Testis (tissue), 3 donors: ENCODE data around the gene ZNF552. TPM values are rescaled to one million over a fixed set of nuclear protein-coding genes. Genes with fewer than 3 reads are reported as not detected.

Experiments used
- DNase-seq: peaks from one replicate; pipeline ENCODE4 v3.0.0-alpha.2; 2019
- H3K27ac ChIP-seq, 2 donors: fragments of 200-600 bp; sonication (generic); one replicate each; pipeline ENCODE4 v1.5.1; 2019
- H3K27me3 ChIP-seq: fragments of 200-600 bp; sonication (generic); one replicate; pipeline ENCODE4 v1.5.1; 2019
- H3K36me3 ChIP-seq: fragments of 200-600 bp; sonication (generic); one replicate; pipeline ENCODE4 v1.5.1; 2017; ENCODE audit warnings: low read depth; ENCODE audit errors: missing control alignments
- H3K4me1 ChIP-seq: fragments of 200-600 bp; sonication (generic); one replicate; pipeline ENCODE4 v1.5.1; 2019
- H3K4me3 ChIP-seq, 2 donors: fragments of 200-600 bp; sonication (generic); one replicate each; pipeline ENCODE4 v1.5.1; 2017 to 2019
- H3K9me3 ChIP-seq: fragments of 200-600 bp; sonication (generic); one replicate; pipeline ENCODE4 v1.5.1; 2017
- CTCF ChIP-seq, 3 experiments: fragments of 450-650 bp in 2 of 3; fragments of 200-600 bp in 1 of 3; sonication (generic) in 1 of 3; IDR thresholded peaks; one replicate each; pipeline ENCODE4 v1.5.1; 2016 to 2019; ENCODE audit warnings: antibody characterized with exemption in 3 of 3, mild to moderate bottlenecking in 2 of 3, moderate library complexity in 1 of 3
- POLR2A ChIP-seq: fragments of 450-650 bp; IDR thresholded peaks from one replicate; pipeline ENCODE4 v1.6.1; 2017; ENCODE audit warnings: antibody characterized with exemption, mild to moderate bottlenecking, moderate library complexity
- WGBS, 2 donors: methylation state at CpG; one replicate each; pipeline ENCODE4 v1.1.5; 2018; 5-methylcytosine and 5-hydroxymethylcytosine counted together
- intact Hi-C: fragments of 100-400 bp; cut with DNase I; formaldehyde crosslinking; loops from one replicate; pipeline ENCODE4 v1.15.1; 2023; ENCODE audit warnings: low total_unique reads
- polyA plus RNA-seq: library from polyadenylated mRNA; stranded (reverse); fragments of 350-450 nt; fragmentation: Illumina TruSeq; extraction: RNeasy Lipid Tissue Mini Kit (QIAGEN cat#74804); gene quantifications from one replicate; pipeline ENCODE4 v1.2.3, GENCODE V29; 2014; ENCODE audit warnings: low read depth, low replicate concordance; ENCODE audit not compliant: insufficient read depth
- total RNA-seq, 2 donors: library from RNA; depleted of rRNA; stranded (reverse); fragments of >200 nt; gene quantifications; one replicate each; pipeline ENCODE4 v1.2.3, GENCODE V29; 2016

The ZNF552 gene
- total and polyA plus RNA-seq, 3 donors from 2014 or later = 4.4 to 11.4 (median 9.5) TPM

GRCh38 chr19:57789288-57789687 is 25.4 kb downstream of the ZNF552 start:
- Histone ChIP-seq H3K9me3 (no peaks in the 10 kb centered on the region), H3K36me3 (no peaks in the 10 kb centered on the region), H3K4me3 (no peak overlapping the region), H3K4me1 (no peaks in the 10 kb centered on the region), H3K27me3 (no peaks in the 10 kb centered on the region), H3K27ac (no peak overlapping the region)
- intact Hi-C loops = no loop called here
- DNase-seq = no peak
- no peak for TF ChIP-seq CTCF (IDR thresholded peaks at IDR 0.05)
- no peak for TF ChIP-seq POLR2A
- WGBS, 2 donors = 99% methylated on average over 4 of the region's 4 CpGs

- no peaks in the 10 kb centered on the region for H3K9me3 ChIP-seq
These were observed 26.5 kb downstream of the ZNF552 start for GRCh38 chr19:57788114-57788692.

GRCh38 chr19:57786906-57787305 is 27.8 kb downstream of the ZNF552 start:
- Histone ChIP-seq H3K27me3 (no peaks in the 10 kb centered on the region), H3K4me1 (no peaks in the 10 kb centered on the region), H3K4me3 (peak overlapping the region in 1 of 2 donors; percentile 38), H3K27ac (no peak overlapping the region), H3K36me3 (no peaks in the 10 kb centered on the region), H3K9me3 (no peaks in the 10 kb centered on the region)
- intact Hi-C loops = no loop called here
- TF ChIP-seq POLR2A (no peak), CTCF (IDR thresholded peaks at IDR 0.05) (no peak)
- 60 to 70% methylated on average over 5 of the region's 5 CpGs for WGBS, 2 donors
- DNase-seq = no peak

More at GRCh38 chr19:57788114-57788692, 26.5 kb downstream of the ZNF552 start:
- H3K36me3 ChIP-seq = no peaks in the 10 kb centered on the region
- intact Hi-C loops = no loop called here
- H3K4me1 ChIP-seq = no peaks in the 10 kb centered on the region
- H3K4me3 ChIP-seq = no peak overlapping the region
- DNase-seq = no peak
- no peak overlapping the region for H3K27ac ChIP-seq
- H3K27me3 ChIP-seq = no peaks in the 10 kb centered on the region
- TF ChIP-seq POLR2A (no peak), CTCF (IDR thresholded peaks at IDR 0.05) (no peak)

GRCh38 chr19:57786286-57786685 is 28.4 kb downstream of the ZNF552 start:
- H3K36me3 ChIP-seq = no peaks in the 10 kb centered on the region
- H3K27ac ChIP-seq = no peak overlapping the region
- WGBS, 2 donors = 47 to 93% methylated on average over 24 to 38 of the region's 38 CpGs
- TF ChIP-seq POLR2A = no peak
- TF ChIP-seq CTCF (IDR thresholded peaks at IDR 0.05) = no peak
- intact Hi-C loops = no loop called here
- no peak for DNase-seq
- H3K4me1 ChIP-seq = no peaks in the 10 kb centered on the region
- H3K27me3 ChIP-seq = no peaks in the 10 kb centered on the region
- H3K4me3 ChIP-seq = peak overlapping the region; percentile 31 to 38
- H3K9me3 ChIP-seq = no peaks in the 10 kb centered on the region

- Histone ChIP-seq H3K9me3 (no peaks in the 10 kb centered on the region), H3K4me3 (no peak overlapping the region), H3K27me3 (no peaks in the 10 kb centered on the region), H3K27ac (no peak overlapping the region), H3K4me1 (no peaks in the 10 kb centered on the region), H3K36me3 (no peaks in the 10 kb centered on the region)
- DNase-seq = no peak
- WGBS, 2 donors = 95% methylated on average over 10 of the region's 10 CpGs
- intact Hi-C loops = no loop called here
- TF ChIP-seq CTCF (IDR thresholded peaks at IDR 0.05) = no peak
- TF ChIP-seq POLR2A = no peak
These were observed 35.4 kb downstream of the ZNF552 start for GRCh38 chr19:57779220-57779845.
